Caco-2 (cell line): ENCODE measurements around the gene TPO. TPM values are rescaled to one million over a fixed set of nuclear protein-coding genes. Genes with fewer than 3 reads are reported as not detected.

Experiments
- BruUV-seq: library from RNA; stranded (reverse); fragments of 400-500 nt; replicated peaks from 2 replicates; lab custom pipeline; 2021; lab: Mats Ljungman, UMichigan
- CTCF ChIA-PET: fragments of 300-600 bp; sonication (Branson Sonifier 250); formaldehyde crosslinking; loops from one replicate; lab custom pipeline; 2022; ENCODE audit warnings: antibody characterized with exemption; lab: Charles Lee
- POLR2A ChIA-PET: fragments of 300-600 bp; sonication (Branson Sonifier 250); formaldehyde crosslinking; loops from one replicate; lab custom pipeline; 2022; ENCODE audit warnings: antibody characterized with exemption; lab: Charles Lee
- DNase-seq, 2 experiments: peaks; one replicate each; pipeline versions ENCODE4 v3.0.0 to v3.0.0-alpha.2; 2020 to 2022
- H3K27me3 ChIP-seq: replicated peaks from 2 replicates; pipeline ENCODE4 v1.6.0; 2011; ENCODE audit warnings: low read length; ENCODE audit not compliant: control insufficient read depth, insufficient read depth
- H3K36me3 ChIP-seq: 2 replicates; pipeline ENCODE4 v1.5.1; 2011; ENCODE audit warnings: low read length; ENCODE audit not compliant: control insufficient read depth, insufficient read depth
- H3K4me1 ChIP-seq: fragments of 250-450 bp; sonication (Bioruptor Pico); 2 replicates; pipeline ENCODE4 v1.5.1; 2020; ENCODE audit warnings: mild to moderate bottlenecking
- H3K4me3 ChIP-seq: 2 replicates; pipeline ENCODE4 v1.5.1; 2011; ENCODE audit warnings: low read depth, mild to moderate bottlenecking, control low read depth, low read length
- H3K9me3 ChIP-seq: fragments of 250-450 bp; sonication (Bioruptor Pico); 2 replicates; pipeline ENCODE4 v1.5.1; 2020; ENCODE audit warnings: mild to moderate bottlenecking, moderate library complexity
- H3K27ac Mint-ChIP-seq: one replicate; pipeline ENCODE4 v1.8.0; 2022; ENCODE audit warnings: mixed read lengths; ENCODE audit not compliant: unreplicated experiment
- H3K27me3 Mint-ChIP-seq: one replicate; pipeline ENCODE4 v1.8.0; 2022; ENCODE audit warnings: mixed read lengths; ENCODE audit not compliant: insufficient read depth, unreplicated experiment
- H3K36me3 Mint-ChIP-seq: one replicate; pipeline ENCODE4 v1.8.0; 2022; ENCODE audit warnings: mild to moderate bottlenecking, mixed read lengths; ENCODE audit not compliant: insufficient read depth, unreplicated experiment
- H3K4me1 Mint-ChIP-seq: one replicate; pipeline ENCODE4 v1.8.0; 2022; ENCODE audit warnings: low read depth, mixed read lengths; ENCODE audit not compliant: unreplicated experiment
- H3K4me3 Mint-ChIP-seq: one replicate; pipeline ENCODE4 v1.8.0; 2022; ENCODE audit warnings: mild to moderate bottlenecking, moderate library complexity, mixed read lengths; ENCODE audit not compliant: unreplicated experiment
- H3K9me3 Mint-ChIP-seq: one replicate; pipeline ENCODE4 v1.8.0; 2022; ENCODE audit warnings: mixed read lengths; ENCODE audit not compliant: unreplicated experiment
- intact Hi-C: fragments of 100-400 bp; cut with micrococcal nuclease; formaldehyde crosslinking; loops from one replicate; pipeline ENCODE4 v1.10.0; 2022; ENCODE audit not compliant: unreplicated experiment
- total RNA-seq: library from RNA; stranded (reverse); gene quantifications from 2 replicates; pipeline ENCODE4 v1.2.3, GENCODE V29; 2022
- TF ChIP-seq, protein P1 (sequence below), 2 experiments: fragments of 200-600 bp in 1 of 2; IDR thresholded peaks; 1 replicate in 1 of 2; 2 replicates in 1 of 2; pipeline versions ENCODE4 v1.5.1 to v1.8.0; 2011 to 2022; ENCODE audit warnings: antibody characterized with exemption in 1 of 2, control low read depth in 1 of 2, inconsistent platforms in 1 of 2, low read depth in 1 of 2, low read length in 1 of 2, mild to moderate bottlenecking in 1 of 2, moderate library complexity in 1 of 2; ENCODE audit not compliant: insufficient read depth in 1 of 2, severe bottlenecking in 1 of 2, unreplicated experiment in 1 of 2

The TPO gene
- total RNA-seq, 1 experiment from 2014 or later: not detected

DNA sequence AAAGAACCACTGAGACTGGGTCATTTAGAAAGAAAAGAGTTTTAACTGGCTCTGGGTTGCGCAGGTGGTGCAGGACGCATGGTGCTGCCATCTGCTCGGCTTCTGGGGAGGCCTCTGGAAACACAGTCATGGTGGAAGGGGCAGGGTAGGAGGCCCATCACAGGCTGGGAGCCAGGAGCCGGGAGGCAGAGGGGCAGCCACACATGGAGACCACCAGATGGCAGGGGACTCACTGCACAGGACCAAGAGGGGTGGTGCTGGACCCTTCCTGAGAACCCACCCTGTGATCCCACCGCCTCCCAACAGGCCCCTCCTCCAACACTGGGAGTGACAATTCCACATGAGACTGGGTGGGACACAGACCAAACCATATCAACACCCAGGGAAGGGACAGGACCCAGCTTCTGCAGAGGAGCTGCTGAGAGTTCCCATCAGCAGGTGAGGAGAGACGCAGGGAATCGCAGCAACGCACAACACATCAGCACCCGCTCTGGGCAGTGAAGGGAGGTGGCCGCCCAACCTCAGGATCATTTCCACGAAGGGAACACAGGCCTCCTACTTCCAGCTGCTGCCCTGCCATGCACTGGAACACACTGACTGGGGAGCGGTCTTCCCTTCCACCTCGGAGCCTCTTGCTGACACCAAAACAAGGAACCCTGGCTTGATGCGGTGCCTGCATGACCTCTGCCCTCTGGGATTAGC, 130.7 kb downstream of the TPO start:
- CTCF ChIA-PET: no interaction called here
- H3K36me3 Mint-ChIP-seq: no peaks in the 10 kb centered on the region
- TF ChIP-seq, protein P1, sequence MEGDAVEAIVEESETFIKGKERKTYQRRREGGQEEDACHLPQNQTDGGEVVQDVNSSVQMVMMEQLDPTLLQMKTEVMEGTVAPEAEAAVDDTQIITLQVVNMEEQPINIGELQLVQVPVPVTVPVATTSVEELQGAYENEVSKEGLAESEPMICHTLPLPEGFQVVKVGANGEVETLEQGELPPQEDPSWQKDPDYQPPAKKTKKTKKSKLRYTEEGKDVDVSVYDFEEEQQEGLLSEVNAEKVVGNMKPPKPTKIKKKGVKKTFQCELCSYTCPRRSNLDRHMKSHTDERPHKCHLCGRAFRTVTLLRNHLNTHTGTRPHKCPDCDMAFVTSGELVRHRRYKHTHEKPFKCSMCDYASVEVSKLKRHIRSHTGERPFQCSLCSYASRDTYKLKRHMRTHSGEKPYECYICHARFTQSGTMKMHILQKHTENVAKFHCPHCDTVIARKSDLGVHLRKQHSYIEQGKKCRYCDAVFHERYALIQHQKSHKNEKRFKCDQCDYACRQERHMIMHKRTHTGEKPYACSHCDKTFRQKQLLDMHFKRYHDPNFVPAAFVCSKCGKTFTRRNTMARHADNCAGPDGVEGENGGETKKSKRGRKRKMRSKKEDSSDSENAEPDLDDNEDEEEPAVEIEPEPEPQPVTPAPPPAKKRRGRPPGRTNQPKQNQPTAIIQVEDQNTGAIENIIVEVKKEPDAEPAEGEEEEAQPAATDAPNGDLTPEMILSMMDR (IDR thresholded peaks at IDR 0.05; ENCODE audit: insufficient read depth in 1 of 2, low read depth in 1 of 2, low read length in 1 of 2, severe bottlenecking in 1 of 2, unreplicated experiment in 1 of 2): no peak
- no peaks in the 10 kb centered on the region for H3K27me3 Mint-ChIP-seq
- POLR2A ChIA-PET: no interaction called here
- no peaks in the 10 kb centered on the region; the same call in 1 of the 2 replicates for H3K36me3 ChIP-seq
- H3K27me3 ChIP-seq: no peaks in the 10 kb centered on the region
- H3K9me3 Mint-ChIP-seq: no peaks in the 10 kb centered on the region
- no peaks in the 10 kb centered on the region for H3K4me1 ChIP-seq
- no peaks in the 10 kb centered on the region for H3K9me3 ChIP-seq
- no peak overlapping the region for H3K4me3 ChIP-seq
- BruUV-seq: no TSS peak
- H3K4me1 Mint-ChIP-seq: peaks cover 8% of the 10 kb centered on the region
- DNase-seq: peak in 1 of 2 experiments; percentile 25
- no peak overlapping the region for H3K27ac Mint-ChIP-seq
- H3K4me3 Mint-ChIP-seq: no peak overlapping the region
- intact Hi-C loops: loop anchor here (10.0 kb wide), 2 partner anchors 299 to 1019 kb away; no protein-coding TSS in a partner anchor

DNA sequence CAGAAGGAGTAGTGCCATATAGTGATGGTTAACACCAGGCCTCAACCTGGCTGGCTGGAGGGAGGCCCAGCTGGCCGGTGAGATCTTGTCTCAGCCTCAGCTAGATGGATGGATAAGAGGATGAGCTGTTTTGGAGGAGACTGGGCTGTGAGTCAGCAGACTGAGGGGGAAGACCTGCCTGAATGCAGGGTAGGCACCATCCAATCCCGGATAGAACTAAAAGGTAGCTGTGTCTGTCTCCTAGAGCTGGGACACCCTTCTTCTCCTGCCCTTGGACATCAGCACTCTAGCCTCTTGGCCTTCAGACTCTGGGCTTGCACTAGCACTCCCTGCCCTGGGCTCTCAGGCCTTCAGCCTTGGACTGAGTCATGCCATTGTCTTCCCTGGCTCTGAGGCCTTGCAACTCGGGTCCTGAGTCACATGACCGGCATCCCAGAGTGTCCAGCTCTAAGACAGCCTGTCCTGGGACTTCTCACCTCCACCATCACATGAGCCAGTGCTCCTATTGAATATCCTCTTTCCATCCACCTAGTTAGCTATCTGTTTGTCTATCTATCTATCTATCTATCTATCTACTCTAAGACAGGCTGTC, 131.3 kb downstream of the TPO start:
- H3K4me1 Mint-ChIP-seq: peaks cover 8% of the 10 kb centered on the region
- ChIA-PET POLR2A (no interaction called here), CTCF (no interaction called here)
- H3K4me1 ChIP-seq: peaks cover 1% of the 10 kb centered on the region; the same call in 1 of the 2 replicates
- intact Hi-C loops: loop anchor here (5.0 to 10.0 kb wide), 3 partner anchors 300 to 1020 kb away; no protein-coding TSS in a partner anchor
- H3K27ac Mint-ChIP-seq: no peak overlapping the region
- H3K9me3 ChIP-seq: no peaks in the 10 kb centered on the region
- no peaks in the 10 kb centered on the region; the same call in 1 of the 2 replicates for H3K36me3 ChIP-seq
- H3K4me3 ChIP-seq: no peak overlapping the region
- no peaks in the 10 kb centered on the region for H3K36me3 Mint-ChIP-seq
- no peak overlapping the region for H3K4me3 Mint-ChIP-seq
- TF ChIP-seq, protein P1 (IDR thresholded peaks at IDR 0.05; ENCODE audit: insufficient read depth in 1 of 2, low read depth in 1 of 2, low read length in 1 of 2, severe bottlenecking in 1 of 2, unreplicated experiment in 1 of 2): no peak
- no TSS peak for BruUV-seq
- H3K27me3 Mint-ChIP-seq: no peaks in the 10 kb centered on the region
- H3K27me3 ChIP-seq: no peaks in the 10 kb centered on the region
- no peaks in the 10 kb centered on the region for H3K9me3 Mint-ChIP-seq
- no peak for DNase-seq

DNA sequence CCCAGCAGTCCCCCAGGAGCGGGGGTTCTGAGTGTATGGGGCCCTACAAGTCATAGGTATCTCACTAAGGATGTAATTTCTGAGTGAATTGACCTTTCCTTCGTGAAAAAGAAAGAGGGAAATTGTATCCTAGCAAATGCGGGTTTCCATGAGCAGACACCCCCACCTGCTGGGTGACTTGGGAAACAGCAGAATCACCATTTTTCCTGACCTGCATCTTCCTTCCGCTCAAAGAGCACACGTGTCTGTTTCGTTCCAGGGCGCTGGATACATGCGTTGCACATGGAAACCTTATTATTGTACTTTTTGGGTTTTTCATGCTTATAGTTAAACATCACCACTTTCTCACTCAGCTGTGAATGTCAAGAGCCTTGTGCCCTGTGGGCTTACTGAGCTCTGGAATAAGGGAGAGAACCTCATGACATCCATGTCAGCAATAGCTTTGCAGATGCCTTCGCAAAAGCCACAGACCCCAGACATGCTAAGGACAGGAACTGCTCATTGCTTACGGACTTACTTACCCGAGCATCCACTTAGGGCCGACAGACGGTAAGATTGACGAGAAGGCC, 132.8 kb downstream of the TPO start:
- BruUV-seq: no TSS peak
- H3K4me1 ChIP-seq: peaks cover 16% of the 10 kb centered on the region
- Mint-ChIP-seq H3K36me3 (no peaks in the 10 kb centered on the region), H3K27me3 (no peaks in the 10 kb centered on the region), H3K4me1 (peaks cover 14% of the 10 kb centered on the region), H3K9me3 (no peaks in the 10 kb centered on the region), H3K4me3 (no peak overlapping the region), H3K27ac (no peak overlapping the region)
- no peaks in the 10 kb centered on the region for H3K9me3 ChIP-seq
- no peaks in the 10 kb centered on the region for H3K27me3 ChIP-seq
- H3K4me3 ChIP-seq: no peak overlapping the region
- CTCF ChIA-PET: interaction anchor here (1.0 kb wide), 1 partner anchor 589 kb away, joined by 4 read pairs; no protein-coding TSS in a partner anchor
- intact Hi-C loops: loop anchor here (1.0 to 10.0 kb wide), 7 partner anchors 271 to 1021 kb away; no protein-coding TSS in a partner anchor
- TF ChIP-seq, protein P1 (IDR thresholded peaks at IDR 0.05; ENCODE audit: insufficient read depth in 1 of 2, low read depth in 1 of 2, low read length in 1 of 2, severe bottlenecking in 1 of 2, unreplicated experiment in 1 of 2): peak; percentile 79 to 81
- peak in 1 of 2 experiments; percentile 70 for DNase-seq
- POLR2A ChIA-PET: no interaction called here
- H3K36me3 ChIP-seq: no peaks in the 10 kb centered on the region; the same call in 1 of the 2 replicates
